Activated CD4-positive, alpha-beta T cell treated with anti-CD3 and anti-CD28 coated beads, Interleukin-2, amount 50 U/mL, for 24 hours (primary cell): ENCODE data around the gene PPP4R1.

Experiments
- DNase-seq, 2 donors: peaks; one replicate each; pipeline ENCODE4 v3.0.0-alpha.2; 2020; ENCODE audit warnings: low read depth in 1 of 2, low spot score in 1 of 2

The PPP4R1 gene

GRCh38 chr18:9594823-9595596 lies 19.3 kb downstream of the PPP4R1 start:
- no peak for DNase-seq

- no peak for DNase-seq
Observed at GRCh38 chr18:9587924-9588323, 26.4 kb downstream of the PPP4R1 start.

GRCh38 chr18:9586814-9587213 lies 27.5 kb downstream of the PPP4R1 start:
- DNase-seq, result no peak

- DNase-seq, result no peak
Observed at GRCh38 chr18:9581667-9582066, 32.7 kb downstream of the PPP4R1 start.

GRCh38 chr18:9578306-9578705 lies 36.1 kb downstream of the PPP4R1 start:
- DNase-seq, result no peak

GRCh38 chr18:9577361-9577760 lies 37.0 kb downstream of the PPP4R1 start:
- DNase-seq, result no peak

- DNase-seq, result no peak
Observed at GRCh38 chr18:9575558-9575957, 38.8 kb downstream of the PPP4R1 start.

GRCh38 chr18:9574473-9575115 lies 39.8 kb downstream of the PPP4R1 start:
- DNase-seq, result no peak

- DNase-seq, result no peak
Observed at GRCh38 chr18:9571546-9571945, 42.8 kb downstream of the PPP4R1 start.

GRCh38 chr18:9570255-9570654 lies 44.1 kb downstream of the PPP4R1 start:
- DNase-seq, result no peak

GRCh38 chr18:9569178-9569577 lies 45.2 kb downstream of the PPP4R1 start:
- no peak for DNase-seq

GRCh38 chr18:9568186-9568585 lies 46.2 kb downstream of the PPP4R1 start:
- DNase-seq, result no peak

GRCh38 chr18:9565407-9565806 lies 49.0 kb downstream of the PPP4R1 start:
- no peak for DNase-seq

- no peak for DNase-seq
Observed at GRCh38 chr18:9563331-9563730, 51.0 kb downstream of the PPP4R1 start.

- no peak for DNase-seq
Observed at GRCh38 chr18:9562584-9562983, 51.8 kb downstream of the PPP4R1 start.

GRCh38 chr18:9561759-9562158 lies 52.6 kb downstream of the PPP4R1 start:
- no peak for DNase-seq

- no peak for DNase-seq
Observed at GRCh38 chr18:9559253-9559652, 55.1 kb downstream of the PPP4R1 start.

- DNase-seq, result no peak
Observed at GRCh38 chr18:9558387-9559064, 55.8 kb downstream of the PPP4R1 start.

GRCh38 chr18:9557250-9557943 lies 57.0 kb downstream of the PPP4R1 start:
- DNase-seq, result no peak

- DNase-seq, result no peak
Observed at GRCh38 chr18:9552616-9553015, 61.7 kb downstream of the PPP4R1 start.

GRCh38 chr18:9552191-9552590 lies 62.2 kb downstream of the PPP4R1 start:
- DNase-seq, result no peak

GRCh38 chr18:9550429-9550828 lies 63.9 kb downstream of the PPP4R1 start:
- no peak for DNase-seq
